Stimulated activated CD8-positive, alpha-beta memory T cell treated with anti-CD3 and anti-CD28 coated beads, Interleukin-15, amount 100 ng/mL, for 24 hours (primary cell): ENCODE data around the gene SF3B6.
A peak's percentile ranks its signal among the peaks of the same experiment; 100 is the strongest.
"Not testable (repeated sequence)": the region's sequence is repeated elsewhere in the genome, so short reads cannot be mapped to it uniquely, and the experiment has no call there.

Experiments
- DNase-seq: peaks from one replicate; pipeline ENCODE4 v3.0.0-alpha.2; 2020; ENCODE audit warnings: low read depth

SF3B6 gene

GRCh38 chr2:24075915-24076848 lies at the start of gene SF3B6:
Gene SF3B6 (minus strand): TSS chr2:24076326. CDS start chr2:24076229, 97 bp downstream.
- DNase-seq = peak; percentile 92

GRCh38 chr2:24123922-24124580 lies 47.9 kb upstream of the SF3B6 start:
- no peak for DNase-seq

GRCh38 chr2:24123195-24123921 lies 47.2 kb upstream of the SF3B6 start, which contains the start of the genes FAM228B and PFN4:
Gene FAM228B (plus strand): TSS chr2:24123469. CDS start chr2:24124362, 893 bp downstream.
Gene PFN4 (minus strand): TSS chr2:24123334. CDS start chr2:24122535, 799 bp downstream.
- DNase-seq = peak; percentile 35

- peak; percentile 3 for DNase-seq
Observed at GRCh38 chr2:24122366-24123194, 46.5 kb upstream of the SF3B6 start.

- no peak for DNase-seq
Observed at GRCh38 chr2:24121469-24121868, 45.3 kb upstream of the SF3B6 start.

GRCh38 chr2:24121066-24121465 lies 44.9 kb upstream of the SF3B6 start:
- no peak for DNase-seq

GRCh38 chr2:24117902-24118301 lies 41.8 kb upstream of the SF3B6 start:
- no peak for DNase-seq

- DNase-seq = no peak
Observed at GRCh38 chr2:24115057-24115456, 38.9 kb upstream of the SF3B6 start.

- DNase-seq = no peak
Observed at GRCh38 chr2:24111407-24111901, 35.3 kb upstream of the SF3B6 start.

- DNase-seq = no peak
Observed at GRCh38 chr2:24110660-24111303, 34.7 kb upstream of the SF3B6 start.

- DNase-seq = not testable (repeated sequence)
Observed at GRCh38 chr2:24109431-24109830, 33.3 kb upstream of the SF3B6 start.

- DNase-seq = no peak
Observed at GRCh38 chr2:24107336-24107735, 31.2 kb upstream of the SF3B6 start.

GRCh38 chr2:24106786-24107185 lies 30.7 kb upstream of the SF3B6 start:
- no peak for DNase-seq

GRCh38 chr2:24105816-24106215 lies 29.7 kb upstream of the SF3B6 start:
- DNase-seq = no peak

- DNase-seq = no peak
Observed at GRCh38 chr2:24104906-24105305, 28.8 kb upstream of the SF3B6 start.

- no peak for DNase-seq
Observed at GRCh38 chr2:24104110-24104650, 28.1 kb upstream of the SF3B6 start.

GRCh38 chr2:24102677-24103076 lies 26.6 kb upstream of the SF3B6 start:
- no peak for DNase-seq

GRCh38 chr2:24101992-24102391 lies 25.9 kb upstream of the SF3B6 start:
- no peak for DNase-seq

GRCh38 chr2:24100732-24101131 lies 24.6 kb upstream of the SF3B6 start:
- DNase-seq = not testable (repeated sequence)

- DNase-seq = not testable (repeated sequence)
Observed at GRCh38 chr2:24095171-24095677, 19.1 kb upstream of the SF3B6 start.
